ENCODE results near the gene CEACAM21.

DNA sequence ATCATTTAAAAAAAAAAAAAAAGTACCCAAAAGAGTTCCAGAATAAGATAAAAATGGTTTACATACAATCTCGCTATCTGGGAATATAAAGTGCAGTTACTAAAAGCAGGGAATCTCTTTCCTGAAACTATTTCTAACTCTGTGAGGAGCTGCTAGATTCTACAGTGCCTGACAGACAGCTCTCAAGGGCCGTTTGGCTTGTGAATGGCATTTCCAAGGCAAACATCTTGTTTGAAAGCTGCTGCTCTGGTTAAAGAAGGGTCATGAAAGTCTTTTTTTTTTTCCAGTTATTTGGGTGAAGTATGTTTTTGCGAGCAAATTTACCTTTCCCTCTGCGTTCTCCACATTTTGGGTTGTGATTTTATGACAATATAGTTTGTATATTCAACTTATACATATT, 29.0 kb upstream of the CEACAM21 start:
- TF ChIP-seq EP300 (IDR thresholded peaks at IDR 0.05) (no peak), POLR2A (IDR thresholded peaks at IDR 0.05) (no peak)
- TF ChIP-seq, protein P1, sequence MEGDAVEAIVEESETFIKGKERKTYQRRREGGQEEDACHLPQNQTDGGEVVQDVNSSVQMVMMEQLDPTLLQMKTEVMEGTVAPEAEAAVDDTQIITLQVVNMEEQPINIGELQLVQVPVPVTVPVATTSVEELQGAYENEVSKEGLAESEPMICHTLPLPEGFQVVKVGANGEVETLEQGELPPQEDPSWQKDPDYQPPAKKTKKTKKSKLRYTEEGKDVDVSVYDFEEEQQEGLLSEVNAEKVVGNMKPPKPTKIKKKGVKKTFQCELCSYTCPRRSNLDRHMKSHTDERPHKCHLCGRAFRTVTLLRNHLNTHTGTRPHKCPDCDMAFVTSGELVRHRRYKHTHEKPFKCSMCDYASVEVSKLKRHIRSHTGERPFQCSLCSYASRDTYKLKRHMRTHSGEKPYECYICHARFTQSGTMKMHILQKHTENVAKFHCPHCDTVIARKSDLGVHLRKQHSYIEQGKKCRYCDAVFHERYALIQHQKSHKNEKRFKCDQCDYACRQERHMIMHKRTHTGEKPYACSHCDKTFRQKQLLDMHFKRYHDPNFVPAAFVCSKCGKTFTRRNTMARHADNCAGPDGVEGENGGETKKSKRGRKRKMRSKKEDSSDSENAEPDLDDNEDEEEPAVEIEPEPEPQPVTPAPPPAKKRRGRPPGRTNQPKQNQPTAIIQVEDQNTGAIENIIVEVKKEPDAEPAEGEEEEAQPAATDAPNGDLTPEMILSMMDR (IDR thresholded peaks at IDR 0.05) = no peak
